ENCODE data around the gene PNPLA8.
"Not testable (repeated sequence)": the region's sequence is repeated elsewhere in the genome, so short reads cannot be mapped to it uniquely, and the experiment has no call there.

Gene PNPLA8

DNA sequence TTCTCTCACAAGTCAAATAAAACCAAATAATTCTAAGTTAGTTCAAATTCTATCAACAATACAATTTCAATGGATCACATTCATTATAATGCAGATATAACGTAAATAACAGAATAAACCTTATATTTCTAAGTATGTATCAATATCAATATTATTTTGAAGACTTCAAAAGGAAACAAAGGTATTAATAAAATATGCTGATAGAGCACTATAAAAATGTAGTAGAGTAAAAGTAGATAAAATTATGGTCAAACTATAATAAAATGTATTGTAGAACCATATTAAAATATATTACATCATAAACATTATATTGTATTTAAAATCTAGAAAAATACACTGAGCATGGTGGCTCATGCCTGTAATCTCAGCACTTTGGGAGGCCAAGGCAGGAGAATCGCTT is 46.2 kb downstream of the PNPLA8 start:
- DNase-seq (ENCODE audit: low read depth in 2 of 2) = no peak

- DNase-seq (ENCODE audit: low read depth in 2 of 2) = no peak
These were observed 46.8 kb downstream of the PNPLA8 start for GRCh38 chr7:108479118-108479517.

- DNase-seq (ENCODE audit: low read depth in 2 of 2) = no peak
These were observed 57.7 kb downstream of the PNPLA8 start for GRCh38 chr7:108468246-108468645.

- DNase-seq (ENCODE audit: low read depth in 2 of 2) = no peak
These were observed 58.5 kb downstream of the PNPLA8 start for GRCh38 chr7:108467391-108467790.

- DNase-seq (ENCODE audit: low read depth in 2 of 2) = not testable (repeated sequence)
These were observed 59.6 kb downstream of the PNPLA8 start for GRCh38 chr7:108466322-108466721.

- no peak for DNase-seq (ENCODE audit: low read depth in 2 of 2)
These were observed 61.2 kb downstream of the PNPLA8 start for GRCh38 chr7:108464743-108465142.

DNA sequence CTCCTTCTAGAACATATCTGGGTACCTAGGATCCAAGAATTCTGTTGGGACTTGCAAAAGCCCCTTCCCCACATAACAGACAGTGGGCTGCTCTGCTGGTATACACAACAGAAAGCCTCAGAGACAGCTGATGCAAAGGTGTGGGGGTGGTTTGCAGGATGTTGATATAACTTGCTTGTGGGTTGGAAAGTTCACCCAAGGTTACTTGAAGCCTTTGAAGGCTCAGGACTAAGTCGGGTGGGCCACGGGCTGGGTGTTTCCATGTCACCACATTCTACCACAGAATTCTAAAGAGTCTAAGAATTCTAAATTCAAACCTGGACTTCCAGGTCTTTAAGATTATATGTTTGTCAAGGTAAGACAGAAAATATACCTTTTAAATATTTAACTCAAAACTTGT is 62.3 kb downstream of the PNPLA8 start:
- DNase-seq (ENCODE audit: low read depth in 2 of 2) = no peak

DNA sequence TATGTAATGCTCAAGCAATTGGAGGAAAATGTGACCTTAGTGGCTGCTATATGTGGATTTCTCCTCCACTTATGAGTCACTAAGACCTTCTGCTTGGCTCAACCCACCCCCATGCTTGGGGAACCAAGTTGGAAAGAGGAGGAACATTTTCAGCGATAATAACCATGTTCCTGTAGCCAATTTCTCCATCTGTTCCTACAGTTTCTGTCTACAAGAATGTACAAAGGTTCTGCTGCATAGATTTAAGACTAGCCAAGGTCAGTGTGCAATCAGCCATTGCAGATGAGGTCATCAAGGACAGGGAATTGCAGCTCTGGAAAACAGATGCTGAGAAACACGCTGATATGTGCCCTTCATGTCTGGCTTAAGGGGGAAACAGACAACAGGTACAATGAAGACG is 64.1 kb downstream of the PNPLA8 start:
- no peak for DNase-seq (ENCODE audit: low read depth in 2 of 2)

GRCh38 chr7:108460964-108461363 is 65.0 kb downstream of the PNPLA8 start:
- DNase-seq (ENCODE audit: low read depth in 2 of 2) = no peak

DNA sequence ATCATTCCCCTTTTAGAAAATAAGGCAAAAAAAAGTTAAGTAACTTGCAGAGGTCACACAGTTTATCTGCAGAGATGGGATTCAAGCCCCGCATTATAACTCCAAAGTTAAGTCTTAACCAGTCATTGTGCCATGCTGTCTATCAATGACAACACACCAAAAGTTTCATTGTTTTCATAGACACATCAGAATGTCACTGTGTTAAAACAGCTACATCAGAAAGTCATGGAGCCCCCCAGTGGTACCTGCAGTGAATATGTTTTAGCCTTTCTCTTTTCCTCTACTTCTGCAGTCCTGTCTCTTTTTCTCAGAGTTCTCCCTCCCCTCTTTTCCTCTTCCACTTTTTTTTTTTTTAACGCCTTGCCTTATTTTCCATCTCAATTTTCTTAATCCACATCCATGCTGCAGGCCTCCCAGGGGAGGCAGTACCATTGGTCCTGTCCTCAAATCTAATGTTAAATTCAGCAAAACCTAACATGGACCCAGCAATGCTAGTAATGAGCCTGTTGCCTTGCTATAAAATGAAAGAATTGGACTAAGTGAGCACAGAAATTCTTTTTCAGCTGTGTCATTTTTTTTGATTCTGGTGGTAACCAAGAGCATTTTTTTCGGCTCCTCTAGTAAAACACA is 65.9 kb downstream of the PNPLA8 start:
- DNase-seq (ENCODE audit: low read depth in 2 of 2) = no peak

GRCh38 chr7:108457871-108458270 is 68.1 kb downstream of the PNPLA8 start:
- DNase-seq (ENCODE audit: low read depth in 2 of 2) = no peak

- no peak for DNase-seq (ENCODE audit: low read depth in 2 of 2)
These were observed 68.9 kb downstream of the PNPLA8 start for GRCh38 chr7:108456845-108457540.

- no peak for DNase-seq (ENCODE audit: low read depth in 2 of 2)
These were observed 69.8 kb downstream of the PNPLA8 start, which contains the start of gene NRCAM for GRCh38 chr7:108455998-108456677. Gene NRCAM (minus strand): TSS chr7:108456436. CDS start chr7:108240064, 216,372 bp downstream.

- DNase-seq (ENCODE audit: low read depth in 2 of 2) = no peak
These were observed 70.4 kb downstream of the PNPLA8 start for GRCh38 chr7:108455551-108455997.

DNA sequence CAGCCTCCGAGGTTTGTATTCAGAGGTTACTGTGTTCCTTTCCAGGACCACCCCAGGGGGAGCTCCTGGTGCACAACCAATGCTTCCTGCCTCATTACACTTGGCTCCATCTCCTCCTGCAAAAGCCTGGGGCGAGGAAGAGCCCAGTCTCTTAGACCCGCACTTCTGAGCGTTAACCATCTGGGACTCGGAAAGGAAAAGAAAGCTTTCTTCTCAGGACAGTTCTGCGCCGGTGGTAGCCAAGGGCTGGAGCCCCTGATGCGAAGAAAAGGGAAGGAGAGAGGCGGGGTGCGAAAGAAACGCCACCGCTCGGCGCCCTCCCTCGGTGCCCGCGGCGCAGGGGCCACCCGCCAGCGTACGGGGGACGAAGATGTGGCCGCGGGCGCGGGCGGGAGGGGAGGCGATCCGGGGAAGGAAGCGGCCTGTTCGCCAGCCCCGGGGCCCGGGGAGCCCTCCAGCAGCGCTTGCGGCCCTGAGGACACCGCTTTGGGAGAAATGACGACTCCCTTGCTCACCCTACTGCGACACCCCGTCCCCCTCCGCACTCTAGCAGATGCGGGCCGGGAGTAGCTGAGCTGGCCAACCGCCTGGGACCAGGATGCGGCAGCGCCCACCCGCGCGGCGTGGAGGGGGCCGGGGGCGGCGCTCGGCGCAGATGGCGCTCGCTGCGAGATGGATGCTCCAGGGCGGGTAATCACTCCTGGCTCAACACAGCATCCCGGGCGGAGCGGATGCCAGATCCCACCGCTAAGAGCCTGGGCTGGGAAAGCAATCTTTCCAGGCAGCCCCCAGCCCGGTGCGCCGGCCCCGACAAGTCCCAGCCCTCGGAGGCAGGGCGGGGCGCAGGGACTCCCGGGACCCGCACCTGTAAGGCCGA is 71.0 kb downstream of the PNPLA8 start:
- no peak for DNase-seq (ENCODE audit: low read depth in 2 of 2)

GRCh38 chr7:108454317-108454673 is 71.6 kb downstream of the PNPLA8 start:
- DNase-seq (ENCODE audit: low read depth in 2 of 2) = no peak

- no peak for DNase-seq (ENCODE audit: low read depth in 2 of 2)
These were observed 72.6 kb downstream of the PNPLA8 start for GRCh38 chr7:108453320-108453719.

DNA sequence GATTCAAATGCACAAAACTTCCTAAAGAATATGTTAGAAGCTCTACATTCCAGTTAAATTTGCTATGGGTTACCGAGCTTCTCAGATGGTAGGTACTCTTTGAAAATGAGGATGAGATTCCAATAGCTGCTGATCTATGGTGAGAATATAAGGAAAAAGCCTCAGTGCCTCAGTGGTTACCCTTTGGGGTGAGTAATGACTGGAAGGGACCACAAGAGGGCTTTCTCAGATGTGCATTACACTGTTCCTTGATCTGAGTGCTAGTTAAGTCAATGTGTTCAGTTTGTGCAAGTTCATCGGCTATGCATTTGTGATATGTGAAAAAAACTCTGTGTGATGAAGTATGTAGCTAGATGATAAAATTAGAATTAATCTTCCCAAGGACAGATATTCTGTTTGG is 73.2 kb downstream of the PNPLA8 start:
- no peak for DNase-seq (ENCODE audit: low read depth in 2 of 2)

DNA sequence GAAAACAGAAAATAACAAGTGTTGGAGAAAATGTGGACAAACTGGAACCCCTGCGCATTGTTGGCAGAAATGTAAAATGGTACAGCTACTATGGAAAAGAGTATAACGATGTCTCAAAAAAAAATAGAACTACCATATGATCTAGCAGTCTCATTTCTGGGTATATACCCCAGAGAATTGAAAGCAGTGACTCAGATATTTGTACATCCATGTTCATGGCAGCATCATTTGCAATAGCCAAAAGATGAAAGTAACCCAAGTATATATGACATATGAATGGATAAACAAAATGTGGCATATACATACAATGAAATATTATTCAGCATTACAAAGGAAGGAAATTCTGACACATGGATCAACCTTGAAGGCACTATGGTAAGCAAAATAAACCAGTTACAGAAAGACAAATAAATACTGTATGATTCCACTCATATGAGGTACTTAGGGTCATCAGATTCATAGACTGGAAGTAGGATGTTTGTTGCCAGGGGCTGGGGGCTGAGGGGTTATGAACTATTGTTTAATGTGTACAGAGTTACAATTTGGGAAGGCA is 74.6 kb downstream of the PNPLA8 start:
- no peak for DNase-seq (ENCODE audit: low read depth in 2 of 2)

DNA sequence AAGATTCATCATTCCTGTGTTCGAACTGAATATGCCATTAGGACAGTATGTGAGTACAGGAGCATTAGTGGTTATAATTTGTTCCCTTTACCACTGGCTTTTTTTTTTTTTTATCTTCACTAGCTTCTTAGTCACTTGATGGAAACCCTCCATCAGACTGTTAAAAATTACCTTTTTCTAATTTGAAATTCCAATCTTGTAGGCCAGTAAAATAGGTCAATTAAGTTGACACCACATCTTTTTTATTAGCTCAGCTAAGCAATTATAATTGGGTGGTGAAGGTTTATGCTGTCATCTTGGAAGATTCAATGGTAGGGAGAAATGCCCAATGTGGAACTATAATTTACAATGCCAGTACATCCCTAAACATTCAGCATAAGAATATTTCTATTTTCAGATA is 75.8 kb downstream of the PNPLA8 start:
- DNase-seq (ENCODE audit: low read depth in 2 of 2) = no peak

DNA sequence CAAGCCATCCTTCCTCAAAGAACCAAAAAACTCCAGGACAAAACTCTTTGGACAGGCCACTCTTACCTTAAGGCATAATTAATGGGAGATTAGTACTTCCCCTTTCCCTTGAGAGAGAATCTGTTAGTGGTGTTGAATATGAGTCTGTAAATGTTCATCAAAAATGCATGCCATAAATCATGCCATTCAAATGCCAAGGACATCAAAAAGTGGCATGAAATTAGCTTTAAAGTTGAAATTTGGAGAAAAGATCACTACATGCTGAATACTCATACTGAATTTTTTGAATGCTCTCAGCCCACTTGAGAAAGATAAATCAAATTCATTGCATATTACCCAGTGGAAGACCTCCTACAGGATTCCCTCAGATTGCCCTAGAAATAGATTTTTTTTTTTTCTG is 76.4 kb downstream of the PNPLA8 start:
- DNase-seq (ENCODE audit: low read depth in 2 of 2) = no peak
